Midbrain (tissue), 1 donor: Measurements from ENCODE around the gene NMBR.
"Not testable (repeated sequence)": the region's sequence is repeated elsewhere in the genome, so short reads cannot be mapped to it uniquely, and the experiment has no call there.

ENCODE experiments used
- DNase-seq: peaks from one replicate; lab custom pipeline; 2025; lab: John Stamatoyannopoulos, UW

The NMBR gene

GRCh38 chr6:142055219-142055618 is 91.7 kb downstream of the NMBR start:
- DNase-seq: no peak

GRCh38 chr6:142051404-142051803 is 95.5 kb downstream of the NMBR start:
- no peak for DNase-seq

- DNase-seq: no peak
Observed at GRCh38 chr6:142048593-142048980, 98.3 kb downstream of the NMBR start.

- no peak for DNase-seq
Observed at GRCh38 chr6:142047934-142048592, 98.9 kb downstream of the NMBR start.

GRCh38 chr6:142045380-142046278 is 101.3 kb downstream of the NMBR start:
- no peak for DNase-seq

GRCh38 chr6:142035890-142036289 is 111.0 kb downstream of the NMBR start:
- DNase-seq: no peak

- no peak for DNase-seq
Observed at GRCh38 chr6:142031035-142031434, 115.9 kb downstream of the NMBR start.

- no peak for DNase-seq
Observed at GRCh38 chr6:142030115-142030619, 116.8 kb downstream of the NMBR start.

- DNase-seq: no peak
Observed at GRCh38 chr6:142028527-142028926, 118.4 kb downstream of the NMBR start.

- not testable (repeated sequence) for DNase-seq
Observed at GRCh38 chr6:142027804-142028203, 119.1 kb downstream of the NMBR start.

- DNase-seq: no peak
Observed at GRCh38 chr6:142027074-142027473, 119.8 kb downstream of the NMBR start.

GRCh38 chr6:142026471-142026870 is 120.5 kb downstream of the NMBR start:
- no peak for DNase-seq
